SH-SY5Y (cell line): ENCODE measurements around the gene CD2.

Experiments used
- GATA2 ChIP-seq: IDR thresholded peaks from 2 replicates; pipeline ENCODE4 v1.6.1; 2011; ENCODE audit warnings: mild to moderate bottlenecking, low read depth, low read length
- GATA3 ChIP-seq: IDR thresholded peaks from 2 replicates; pipeline ENCODE4 v1.6.1; 2011; ENCODE audit warnings: low read depth, mild to moderate bottlenecking, low read length, moderate library complexity

DNA sequence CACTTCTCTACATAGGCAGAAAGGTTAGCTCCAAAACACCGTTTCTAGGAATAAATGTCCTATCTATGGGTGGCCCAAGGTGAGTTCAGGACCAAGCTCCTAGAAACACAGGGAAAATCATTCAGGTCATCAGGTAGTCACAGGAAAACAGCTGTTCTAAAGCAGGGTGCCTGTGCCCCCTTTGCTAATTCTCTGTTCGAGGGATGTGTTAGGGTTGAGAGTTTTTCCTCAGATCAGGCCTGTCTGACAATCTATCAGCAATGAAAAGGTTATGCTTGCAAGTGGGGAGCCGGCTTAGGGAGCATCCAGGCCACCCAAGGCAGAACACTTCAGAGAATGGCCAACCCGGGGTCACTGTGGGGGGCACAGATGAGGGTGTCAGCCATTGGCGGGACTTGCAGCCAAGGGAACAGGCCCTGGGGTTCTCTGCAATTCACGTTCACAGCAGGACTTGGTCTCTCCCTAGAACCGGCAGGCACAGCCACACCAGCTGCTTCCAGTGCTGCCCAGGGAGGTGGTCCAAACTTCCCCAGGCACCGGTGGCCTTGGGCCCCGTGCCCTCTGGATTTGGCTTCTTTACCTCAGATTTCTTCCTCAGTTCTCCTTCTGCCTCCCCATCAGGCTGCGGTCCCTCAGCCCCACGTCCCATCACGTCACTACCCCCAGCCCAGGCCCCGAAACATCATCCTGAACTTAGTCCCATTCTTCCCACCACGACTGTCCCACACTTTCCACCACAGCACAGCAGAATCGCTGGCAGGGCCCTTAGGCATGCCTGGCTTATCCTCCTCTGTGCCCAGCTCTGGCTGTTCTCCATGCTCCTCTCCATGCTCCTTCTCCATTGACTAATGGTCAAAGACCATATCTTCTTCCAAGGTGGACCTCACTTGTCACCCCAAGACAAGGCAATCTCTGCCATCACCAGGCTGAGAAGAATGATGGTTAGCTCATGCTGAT lies 11.0 kb downstream of the CD2 start:
- TF ChIP-seq GATA2: no peak
- TF ChIP-seq GATA3: no peak
